NOMO-1 treated with DMSO at 0.1 percent for 48 hours (cell line): ENCODE data around the gene C16orf92.

Experiments used
- DNase-seq: peaks from one replicate; lab custom pipeline; 2025; ENCODE audit not compliant: unreplicated experiment; lab: John Stamatoyannopoulos, UW

C16orf92 gene

DNA sequence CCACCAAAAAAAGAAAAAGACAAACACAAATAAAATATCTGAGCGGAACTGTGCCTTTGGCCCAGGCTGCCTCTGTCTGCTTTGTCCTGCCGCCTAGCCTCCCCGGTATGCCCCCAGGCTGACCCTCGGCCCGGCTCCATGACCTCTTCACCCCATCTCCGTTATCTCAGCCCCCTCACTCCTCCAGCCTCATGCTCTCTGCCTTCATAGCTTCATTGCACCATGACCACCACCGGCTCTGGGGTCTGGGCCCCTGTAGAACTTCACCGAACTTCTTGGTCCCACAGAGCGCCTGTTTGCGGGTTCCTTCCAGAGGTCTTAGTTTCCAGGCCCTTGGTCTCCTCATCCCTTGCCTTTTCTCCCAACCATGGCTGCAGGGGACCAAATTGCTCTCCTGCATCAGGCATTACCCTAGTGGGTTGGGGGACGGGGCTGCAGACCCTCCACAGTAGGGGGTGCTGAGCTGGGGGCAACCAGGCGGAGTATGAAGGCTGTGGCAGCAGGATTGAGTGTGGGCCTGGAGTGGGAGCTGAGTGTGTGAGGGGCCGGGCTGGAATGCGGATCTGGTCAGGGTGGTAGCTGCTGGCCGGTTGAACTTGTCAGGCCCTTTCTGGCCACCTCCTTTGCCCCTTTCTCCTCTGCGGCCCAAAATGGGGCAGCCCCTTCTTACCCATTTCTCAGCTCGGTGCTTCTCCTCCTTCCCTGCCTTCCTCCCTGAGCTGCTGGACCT is 34.5 kb upstream of the C16orf92 start:
- DNase-seq = no peak

DNA sequence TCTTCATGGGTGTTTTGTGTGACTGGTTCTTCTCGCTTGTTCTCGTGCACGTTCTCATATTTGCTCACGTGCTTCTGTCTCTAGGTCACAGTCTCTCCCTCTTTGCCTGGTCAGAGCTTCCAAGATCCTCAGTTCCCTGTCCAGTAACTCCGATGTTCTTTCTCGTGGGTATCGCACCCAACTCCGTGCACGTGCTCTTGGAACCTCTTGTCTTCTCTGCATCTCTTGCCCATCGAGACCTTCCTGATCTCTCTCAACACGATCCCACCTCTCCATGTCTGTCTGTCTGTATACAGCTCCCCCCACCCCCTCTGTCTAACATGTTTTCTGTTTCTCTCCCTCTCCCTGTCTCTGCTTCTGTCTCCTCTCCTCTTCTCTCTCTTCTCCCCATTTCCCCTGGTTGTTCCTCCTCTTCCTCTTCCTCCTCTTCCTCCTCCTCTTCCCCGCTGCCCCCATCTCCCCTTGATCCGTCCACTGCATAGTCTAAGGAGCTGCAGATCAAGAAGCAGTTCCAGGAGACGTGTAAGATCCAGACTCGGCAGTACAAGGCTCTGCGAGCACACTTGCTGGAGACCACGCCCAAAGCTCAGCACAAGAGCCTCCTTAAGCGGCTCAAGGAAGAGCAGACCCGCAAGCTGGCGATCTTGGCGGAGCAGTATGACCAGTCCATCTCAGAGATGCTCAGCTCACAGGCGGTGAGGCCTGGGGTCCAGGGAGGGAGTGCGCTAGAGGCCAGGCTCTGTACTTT is 33.7 kb upstream of the C16orf92 start:
- no peak for DNase-seq

DNA sequence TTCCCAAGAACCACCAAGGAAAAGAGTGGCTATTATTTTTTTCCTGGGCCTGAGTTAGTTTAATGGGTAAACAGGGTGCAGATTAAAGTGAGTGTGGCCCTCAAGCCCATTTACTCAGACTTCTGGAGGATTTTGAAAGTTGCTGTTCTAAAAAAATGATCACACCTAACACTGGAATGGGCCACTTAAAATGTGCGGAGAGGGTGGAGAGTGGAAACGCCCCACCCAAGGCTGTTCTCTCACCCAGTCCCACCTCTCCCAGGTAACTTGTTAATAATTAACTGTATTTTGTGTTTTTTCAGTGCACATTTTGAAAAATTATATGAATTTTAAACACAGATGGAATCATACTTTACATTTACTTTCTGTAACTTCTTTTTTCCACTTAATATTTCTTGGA is 33.0 kb upstream of the C16orf92 start:
- DNase-seq = no peak

DNA sequence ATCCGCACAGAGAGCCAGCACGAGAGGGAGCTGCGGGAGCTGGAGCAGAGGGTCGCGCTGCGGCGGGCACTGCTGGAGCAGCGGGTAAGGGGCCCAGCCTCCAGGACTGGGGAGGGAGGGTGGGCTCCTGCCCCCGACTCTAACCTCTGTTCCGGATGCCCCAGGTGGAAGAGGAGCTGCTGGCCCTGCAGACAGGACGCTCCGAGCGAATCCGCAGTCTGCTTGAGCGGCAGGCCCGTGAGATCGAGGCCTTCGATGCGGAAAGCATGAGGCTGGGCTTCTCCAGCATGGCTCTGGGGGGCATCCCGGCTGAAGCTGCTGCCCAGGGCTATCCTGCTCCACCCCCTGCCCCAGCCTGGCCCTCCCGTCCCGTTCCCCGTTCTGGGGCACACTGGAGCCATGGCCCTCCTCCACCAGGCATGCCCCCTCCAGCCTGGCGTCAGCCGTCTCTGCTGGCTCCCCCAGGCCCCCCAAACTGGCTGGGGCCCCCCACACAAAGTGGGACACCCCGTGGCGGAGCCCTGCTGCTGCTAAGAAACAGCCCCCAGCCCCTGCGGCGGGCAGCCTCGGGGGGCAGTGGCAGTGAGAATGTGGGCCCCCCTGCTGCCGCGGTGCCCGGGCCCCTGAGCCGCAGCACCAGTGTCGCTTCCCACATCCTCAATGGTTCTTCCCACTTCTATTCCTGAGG is 32.0 kb upstream of the C16orf92 start:
- no peak for DNase-seq

DNA sequence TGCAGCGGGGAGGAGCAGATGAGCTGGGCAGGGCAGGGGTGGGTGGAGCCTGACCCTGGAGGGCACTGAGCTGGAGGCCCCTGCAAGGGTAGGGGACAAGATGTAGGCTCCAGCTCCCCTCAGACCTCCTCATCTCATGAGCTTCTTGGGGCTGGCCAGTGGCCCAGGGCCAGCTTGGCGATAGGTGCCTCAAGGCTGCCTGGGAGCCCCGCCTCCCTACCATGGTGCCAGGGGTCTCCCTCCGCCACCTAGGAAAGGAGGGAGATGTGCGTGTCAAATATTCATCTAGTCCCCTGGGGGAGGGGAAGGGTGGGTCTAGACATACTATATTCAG is 31.5 kb upstream of the C16orf92 start:
- no peak for DNase-seq

DNA sequence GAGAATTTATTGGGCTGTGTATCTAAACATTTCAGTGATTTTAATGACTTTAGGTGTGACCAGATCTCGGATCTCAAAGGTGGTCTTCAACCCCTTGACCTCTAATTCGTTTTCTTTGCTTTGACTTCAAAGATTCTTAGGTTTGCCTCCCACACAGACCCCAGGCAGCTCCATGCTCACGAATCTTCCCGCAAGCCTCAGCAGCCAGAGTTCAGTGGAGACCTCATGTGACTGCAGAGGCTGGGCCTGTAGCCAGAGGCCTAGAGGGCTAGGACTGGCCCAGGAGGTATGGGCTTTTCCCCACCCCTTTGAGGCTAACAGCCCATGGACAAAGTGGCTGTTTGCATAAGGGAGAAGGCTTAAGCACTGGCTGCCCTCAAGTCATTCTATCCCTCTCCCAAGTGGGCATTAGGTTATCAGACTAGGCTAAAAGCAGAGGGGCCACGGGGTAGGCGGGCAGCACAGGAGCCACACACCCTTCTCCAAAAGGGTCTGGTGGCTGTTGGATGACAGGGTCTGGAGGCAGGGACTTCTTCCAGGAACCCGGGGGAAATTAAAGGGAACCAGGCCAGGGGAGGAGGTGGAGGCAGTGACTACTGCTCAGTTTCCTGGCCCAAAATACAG is 30.5 kb upstream of the C16orf92 start:
- no peak for DNase-seq

DNA sequence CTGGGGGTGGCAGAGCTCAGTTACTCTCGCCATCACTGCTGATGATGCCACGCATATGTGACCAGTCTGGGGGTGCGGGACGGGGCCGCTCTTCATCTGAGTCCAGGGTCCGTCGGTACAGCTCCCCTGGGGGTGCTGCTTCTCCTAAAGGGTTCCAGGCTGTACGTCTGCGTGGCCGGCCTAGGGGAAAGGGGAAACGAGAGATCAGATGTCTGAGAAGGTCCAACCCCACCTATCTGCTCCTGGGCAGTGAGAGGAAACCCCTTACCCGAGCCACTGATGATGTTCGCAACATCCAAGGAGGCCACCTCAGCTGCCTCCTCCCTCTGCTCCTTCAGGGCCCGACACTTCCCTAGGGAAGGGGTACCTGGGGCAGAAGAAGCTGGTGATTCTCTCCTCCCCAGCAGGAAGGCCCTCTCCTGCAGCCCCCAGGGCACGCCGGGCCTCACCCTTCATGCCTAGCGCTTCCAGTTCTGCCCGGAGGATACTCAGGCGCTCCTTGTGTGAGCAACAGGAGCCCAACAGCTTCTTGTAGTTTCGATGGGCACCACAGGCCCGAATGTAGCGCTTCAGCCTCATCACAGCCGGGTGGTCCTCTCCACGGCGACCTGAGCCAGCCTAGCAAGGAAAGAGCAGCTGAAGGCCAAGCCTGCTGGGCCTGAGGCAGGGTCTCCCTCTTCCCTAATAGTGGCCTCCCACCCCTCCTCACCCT is 29.7 kb upstream of the C16orf92 start:
- no peak for DNase-seq

DNA sequence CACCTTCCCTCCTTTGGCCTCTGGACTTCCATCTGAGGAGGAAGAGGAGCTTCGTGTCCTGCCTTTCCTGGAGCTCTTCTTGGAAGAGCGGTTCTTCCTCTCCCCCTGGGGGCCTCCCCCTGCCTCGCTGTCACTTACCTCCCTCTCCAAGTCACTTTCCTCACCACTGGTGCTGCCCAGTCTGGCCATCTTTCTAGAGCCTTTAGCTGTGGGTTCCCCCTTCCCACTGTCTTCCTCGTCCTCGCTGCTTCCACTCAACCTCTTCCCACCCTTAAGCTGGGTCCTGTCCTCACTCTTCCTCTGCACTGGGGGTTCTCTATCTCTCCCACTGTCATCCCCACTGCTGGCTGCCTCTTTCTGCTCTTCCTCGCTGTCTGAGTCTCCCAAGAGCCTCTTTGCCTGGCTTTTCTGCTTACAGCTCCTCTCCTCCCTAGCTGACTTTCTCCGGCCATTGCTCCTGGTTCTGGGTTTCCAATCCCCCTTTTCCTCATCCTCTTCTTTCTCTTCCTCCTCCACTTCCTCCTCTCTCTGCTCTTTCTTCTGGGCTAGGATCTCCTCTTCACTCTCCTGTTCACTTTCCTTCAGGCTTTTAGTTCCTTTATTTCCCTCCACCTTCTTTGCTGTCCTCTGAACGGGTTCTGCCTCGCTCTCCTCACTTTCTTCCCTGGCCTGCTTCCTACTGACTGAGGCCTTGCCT is 28.9 kb upstream of the C16orf92 start:
- no peak for DNase-seq

DNA sequence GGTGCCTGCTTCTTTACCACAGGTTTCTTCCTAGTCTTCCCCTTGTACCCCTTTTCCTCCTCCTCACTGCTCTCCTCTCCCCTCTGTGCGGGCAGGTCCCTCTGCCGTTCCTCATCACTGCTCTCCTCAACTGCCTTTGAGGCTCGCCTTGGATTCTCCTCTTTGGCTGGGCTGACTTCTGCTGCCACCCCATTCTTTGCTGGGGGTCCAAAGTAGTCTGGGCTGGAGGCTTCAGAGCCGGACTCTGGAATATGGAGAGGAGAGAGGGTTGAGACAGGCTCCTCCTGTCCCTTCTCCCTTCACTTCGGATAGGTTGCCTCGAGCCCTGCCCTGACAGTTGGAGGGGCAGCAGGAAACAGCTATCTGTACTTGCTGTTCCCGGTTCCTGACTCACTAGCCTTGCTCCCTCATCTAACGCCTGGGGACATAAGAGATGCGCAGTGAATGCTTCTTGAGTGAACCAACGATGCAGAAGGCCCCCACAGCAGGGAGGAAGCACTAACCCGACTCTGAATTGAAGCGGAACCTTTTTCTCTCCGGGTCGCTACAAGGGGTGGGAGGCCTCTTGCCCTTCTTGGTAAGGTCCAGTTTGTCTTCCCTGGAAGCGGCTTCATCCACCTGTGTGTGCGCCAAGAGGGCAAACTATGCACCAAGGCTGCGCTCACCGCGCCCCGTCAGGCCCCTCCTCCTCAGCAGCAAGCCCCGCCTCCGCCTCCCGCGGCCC is 28.2 kb upstream of the C16orf92 start:
- DNase-seq = no peak

DNA sequence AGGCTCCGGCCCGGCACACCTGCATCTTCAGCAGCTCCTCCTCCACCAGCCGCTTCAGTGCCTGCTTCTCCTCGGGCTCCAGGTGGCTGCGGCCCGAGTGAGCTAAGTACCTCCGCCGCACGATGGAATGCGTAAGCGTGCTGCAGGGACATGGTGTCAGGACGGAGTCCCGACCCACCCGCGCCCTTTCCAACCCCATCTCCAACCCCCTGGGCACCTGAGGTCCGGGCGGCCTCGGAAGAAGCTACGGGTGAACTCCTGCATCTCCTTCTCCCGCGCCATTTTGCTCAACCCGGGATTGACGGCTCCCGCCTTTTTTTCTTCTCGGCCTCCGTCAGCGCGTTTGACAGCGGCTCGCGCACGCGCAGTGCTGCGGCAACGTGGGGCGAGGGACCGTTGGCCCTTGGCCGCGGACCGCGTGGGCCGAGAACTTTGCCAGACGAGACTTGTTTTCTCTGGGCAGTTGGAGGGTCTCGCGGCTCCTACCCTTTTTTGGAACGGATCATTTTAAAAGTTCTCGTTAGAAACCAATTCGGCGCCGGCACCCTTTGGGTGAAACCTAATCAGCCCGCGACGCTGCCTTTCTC is 27.6 kb upstream of the C16orf92 start, which contains the start of gene HIRIP3:
Gene HIRIP3 (minus strand): TSS at position 294 of the 587 bp plus-strand sequence. CDS start 12 bp downstream, at position 282.
- DNase-seq = peak; percentile 87

DNA sequence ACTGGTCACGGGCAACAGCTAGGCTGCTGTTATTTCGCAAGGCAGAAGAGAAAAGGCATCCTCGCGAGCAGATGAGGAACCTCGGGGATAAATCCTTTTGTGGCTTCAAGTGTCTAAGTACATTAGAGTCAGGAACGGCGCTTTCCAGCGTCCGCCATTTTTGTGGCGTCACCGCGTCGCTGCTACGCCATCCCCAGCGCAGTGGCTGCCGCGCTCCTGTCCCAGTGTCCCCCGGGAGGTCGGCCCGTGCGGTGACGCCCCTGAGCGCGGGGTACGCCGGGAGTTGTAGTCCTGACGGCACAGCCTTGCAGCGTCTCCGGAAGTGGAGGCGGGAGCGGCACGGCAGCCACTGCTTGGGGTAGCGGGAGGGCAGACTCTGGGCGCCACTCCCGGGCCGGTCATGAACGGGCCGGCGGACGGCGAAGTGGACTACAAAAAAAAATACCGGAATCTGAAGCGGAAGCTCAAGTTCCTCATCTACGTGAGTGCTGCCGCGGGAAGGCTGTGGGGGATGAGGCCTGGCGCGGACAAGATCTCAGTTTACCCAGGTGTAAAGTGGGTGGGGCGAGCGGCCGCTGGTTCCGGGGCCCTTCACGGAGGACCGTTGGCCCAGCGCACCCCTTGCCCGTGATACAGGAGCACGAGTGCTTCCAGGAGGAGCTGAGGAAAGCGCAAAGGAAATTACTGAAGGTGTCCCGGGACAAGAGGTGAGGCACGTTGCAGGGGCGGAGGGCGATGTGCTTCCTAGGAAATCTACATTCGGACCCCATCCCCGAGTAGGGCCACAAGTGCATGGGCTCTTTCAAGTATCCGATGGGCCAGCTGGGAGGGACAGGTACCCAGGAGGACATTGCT is 26.9 kb upstream of the C16orf92 start, which contains the start of gene INO80E:
Gene INO80E (plus strand): TSS at position 331 of the 855 bp plus-strand sequence. CDS start 70 bp downstream, at position 401.
- DNase-seq = peak; percentile 95

DNA sequence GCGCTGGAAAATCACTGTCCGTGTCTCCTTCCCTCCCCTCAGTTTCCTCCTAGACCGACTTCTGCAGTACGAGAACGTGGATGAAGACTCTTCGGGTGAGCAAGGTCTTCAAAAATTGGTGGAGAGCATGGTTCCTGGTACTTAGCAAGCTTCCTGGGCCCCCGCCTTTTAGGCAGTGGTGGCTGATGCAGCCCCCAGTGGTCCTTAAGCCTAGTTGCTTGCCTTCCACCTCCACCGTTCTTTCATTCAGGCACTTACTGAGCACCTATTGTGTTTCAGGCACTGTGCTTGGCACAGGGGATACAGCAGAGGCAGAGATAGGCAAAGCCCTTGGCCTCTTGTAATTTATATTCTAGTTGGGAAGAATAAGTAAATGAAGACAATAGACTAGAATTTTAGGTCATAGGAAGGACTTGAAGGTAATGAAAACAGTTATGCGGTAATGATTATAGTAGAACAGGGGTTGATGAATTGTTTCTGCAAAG is 26.2 kb upstream of the C16orf92 start:
- no peak for DNase-seq

DNA sequence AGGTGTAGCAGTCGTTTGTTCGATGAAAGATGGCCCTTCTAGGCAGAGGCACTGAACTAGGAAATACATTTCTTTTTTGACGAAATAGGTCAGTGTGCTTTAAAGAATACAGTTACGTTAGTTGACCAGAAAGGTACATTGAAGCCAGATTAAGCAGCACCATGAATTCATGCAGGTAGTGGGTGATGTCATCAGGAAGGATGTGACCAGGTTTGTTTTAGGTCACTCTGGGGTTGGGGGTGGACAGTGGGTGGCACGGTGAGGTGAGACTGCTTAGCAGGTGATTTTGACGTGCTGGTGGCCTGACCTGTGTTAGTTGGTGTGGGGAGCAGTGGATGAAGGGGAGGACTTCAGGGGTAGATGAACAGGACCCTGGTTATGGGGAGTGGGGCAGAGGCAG is 23.4 kb upstream of the C16orf92 start:
- no peak for DNase-seq

DNA sequence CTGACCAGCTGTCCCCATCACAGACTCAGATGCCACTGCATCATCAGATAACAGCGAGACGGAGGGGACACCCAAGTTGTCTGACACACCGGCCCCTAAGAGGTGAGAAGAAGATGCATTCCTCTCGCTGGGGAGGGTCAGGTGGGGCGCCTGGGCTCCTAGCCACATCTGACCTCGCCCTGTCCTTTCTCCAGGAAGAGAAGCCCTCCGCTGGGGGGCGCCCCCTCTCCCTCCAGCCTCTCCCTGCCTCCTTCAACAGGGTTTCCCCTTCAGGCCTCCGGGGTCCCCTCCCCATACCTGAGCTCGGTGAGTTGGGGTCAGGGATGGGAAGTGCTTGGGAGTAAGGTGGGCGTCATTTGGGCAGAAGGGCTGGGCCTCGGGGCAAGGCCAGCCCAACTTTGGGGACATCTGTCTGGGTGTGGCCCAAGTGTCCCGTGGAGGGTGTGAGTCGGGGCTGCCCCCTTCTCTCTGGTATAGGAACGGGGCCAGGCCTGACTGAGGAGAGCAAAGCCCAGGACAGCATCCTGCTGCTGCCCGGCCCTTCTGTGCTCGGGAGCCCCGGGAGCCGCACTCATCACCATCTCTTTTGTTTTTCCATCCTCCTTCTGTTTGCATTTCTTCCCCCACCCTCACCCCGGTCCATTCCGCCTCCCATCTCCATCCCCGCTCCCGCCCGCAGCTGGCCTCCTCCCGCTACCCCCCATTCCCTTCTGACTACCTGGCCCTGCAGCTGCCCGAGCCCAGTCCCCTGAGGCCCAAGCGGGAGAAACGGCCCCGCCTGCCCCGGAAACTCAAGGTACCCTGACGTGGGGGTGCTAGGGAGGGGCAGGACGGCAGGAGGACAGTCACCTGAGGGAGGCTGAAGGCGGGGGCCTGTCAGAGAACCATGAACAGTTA is 22.0 kb upstream of the C16orf92 start:
- DNase-seq = no peak

DNA sequence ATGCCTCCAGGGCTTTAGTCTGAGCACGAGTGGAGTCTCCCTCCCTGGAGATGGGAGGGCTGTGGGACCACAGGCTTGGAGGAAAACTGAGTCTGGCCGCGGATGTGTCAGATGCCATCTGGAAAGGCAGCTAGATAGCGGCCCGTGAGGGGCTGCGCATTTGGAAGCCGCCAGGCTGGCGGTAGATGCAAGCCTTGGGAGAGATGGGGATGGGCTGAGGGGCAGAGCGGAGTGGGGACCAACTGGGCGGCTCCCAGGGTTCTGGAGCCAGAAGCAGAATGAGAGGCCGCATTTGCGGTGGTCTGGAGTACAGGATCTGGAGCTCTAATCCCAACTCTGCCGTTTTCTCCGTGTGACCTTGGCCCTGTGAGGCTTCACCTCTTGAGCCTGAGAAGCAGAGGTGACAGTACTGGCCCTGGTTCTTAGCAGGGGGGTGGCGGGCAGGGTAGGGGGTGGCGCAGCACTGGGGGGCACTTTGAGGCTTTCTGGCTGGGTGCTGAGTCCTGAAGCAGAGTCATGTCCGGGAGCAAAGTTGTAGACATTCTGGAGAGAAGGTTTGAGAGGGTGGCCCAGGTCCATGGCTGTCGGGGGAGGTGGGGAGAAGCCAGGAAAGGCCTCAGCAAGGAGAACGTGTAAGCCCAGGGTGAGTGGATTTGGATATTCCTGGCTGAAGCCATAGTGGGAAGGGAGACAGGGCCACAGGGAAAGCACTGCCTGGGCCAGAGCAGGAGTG is 20.2 kb upstream of the C16orf92 start:
- no peak for DNase-seq

DNA sequence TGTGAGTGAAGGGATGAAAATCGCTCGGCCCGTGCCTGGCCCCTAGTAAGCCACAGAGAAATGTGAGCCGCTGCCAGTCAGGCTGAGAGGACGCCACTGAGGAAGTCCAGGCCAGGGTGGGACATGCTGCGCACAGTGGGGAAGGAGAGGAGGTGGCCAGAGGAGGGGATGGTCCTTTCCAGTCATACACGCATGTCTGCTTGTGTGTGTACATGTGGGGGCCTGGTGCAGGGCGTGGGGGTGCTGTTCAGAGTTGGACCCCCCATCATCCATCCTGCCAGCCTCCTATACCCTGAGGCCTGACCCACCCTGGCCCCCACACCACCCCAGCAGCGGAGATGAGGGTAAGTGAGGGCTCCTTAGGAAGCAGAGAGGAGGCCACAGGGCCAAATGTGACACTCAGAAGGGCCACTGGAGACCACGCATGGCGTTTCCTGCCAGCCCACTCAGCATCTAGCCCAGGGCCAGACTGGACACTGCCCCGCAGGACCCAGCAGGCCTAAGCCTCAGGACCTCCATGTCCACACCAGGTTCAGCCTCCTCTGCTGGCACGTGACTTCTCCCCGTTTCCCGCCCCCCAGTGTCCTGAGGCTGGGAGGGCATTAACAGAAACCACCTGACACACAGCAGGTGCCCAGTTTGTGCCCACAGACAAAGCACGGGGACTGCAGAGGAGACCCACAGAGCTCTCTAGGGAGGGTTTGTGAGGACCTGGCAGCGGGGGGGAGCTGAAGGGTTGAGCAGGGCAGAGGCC is 19.2 kb upstream of the C16orf92 start:
- DNase-seq = no peak
